Globus pallidus (tissue), 1 donor: ENCODE measurements around the gene NRK.
"Not testable (repeated sequence)": the region's sequence is repeated elsewhere in the genome, so short reads cannot be mapped to it uniquely, and the experiment has no call there.

Source experiments
- DNase-seq: peaks from one replicate; pipeline ENCODE4 v3.0.0-alpha.2; 2015; ENCODE audit warnings: low spot score

The NRK gene

GRCh38 chrX:105822138-105823091 lies at the start of gene NRK:
Gene NRK (plus strand): TSS chrX:105822539. CDS start chrX:105822846, 307 bp downstream.
- no peak for DNase-seq

GRCh38 chrX:105773801-105774200 lies 48.5 kb upstream of the NRK start:
- DNase-seq: no peak

GRCh38 chrX:105775679-105776078 lies 46.7 kb upstream of the NRK start:
- DNase-seq: no peak

GRCh38 chrX:105781804-105782203 lies 40.5 kb upstream of the NRK start:
- DNase-seq: no peak

GRCh38 chrX:105796877-105797276 lies 25.5 kb upstream of the NRK start:
- not testable (repeated sequence) for DNase-seq

- no peak for DNase-seq
Observed at GRCh38 chrX:105803891-105804290, 18.4 kb upstream of the NRK start.

GRCh38 chrX:105805655-105806054 lies 16.7 kb upstream of the NRK start:
- not testable (repeated sequence) for DNase-seq

- no peak for DNase-seq
Observed at GRCh38 chrX:105816517-105816916, 5.8 kb upstream of the NRK start.

- no peak for DNase-seq
Observed at GRCh38 chrX:105820247-105820646, 2.1 kb upstream of the NRK start.

- no peak for DNase-seq
Observed at GRCh38 chrX:105821471-105822121, 743 bp upstream of the NRK start.

- no peak for DNase-seq
Observed at GRCh38 chrX:105823092-105823455, 735 bp downstream of the NRK start.

- no peak for DNase-seq
Observed at GRCh38 chrX:105829011-105829410, 6.7 kb downstream of the NRK start.

GRCh38 chrX:105837232-105837631 lies 14.9 kb downstream of the NRK start:
- DNase-seq: peak; percentile 8

- DNase-seq: no peak
Observed at GRCh38 chrX:105845631-105846030, 23.3 kb downstream of the NRK start.

GRCh38 chrX:105850100-105850499 lies 27.8 kb downstream of the NRK start:
- not testable (repeated sequence) for DNase-seq

GRCh38 chrX:105865709-105866108 lies 43.4 kb downstream of the NRK start:
- no peak for DNase-seq

- no peak for DNase-seq
Observed at GRCh38 chrX:105869701-105870100, 47.4 kb downstream of the NRK start.

- no peak for DNase-seq
Observed at GRCh38 chrX:105870445-105870844, 48.1 kb downstream of the NRK start.

GRCh38 chrX:105872941-105873340 lies 50.6 kb downstream of the NRK start:
- DNase-seq: no peak

- DNase-seq: no peak
Observed at GRCh38 chrX:105874790-105875189, 52.5 kb downstream of the NRK start.

GRCh38 chrX:105876658-105877057 lies 54.3 kb downstream of the NRK start:
- no peak for DNase-seq

- DNase-seq: no peak
Observed at GRCh38 chrX:105880491-105880890, 58.2 kb downstream of the NRK start.

GRCh38 chrX:105882581-105883275 lies 60.4 kb downstream of the NRK start:
- DNase-seq: no peak
